ENCODE results near the gene SORCS2. TPM values are rescaled to one million over a fixed set of nuclear protein-coding genes. Genes with fewer than 3 reads are reported as not detected.

The SORCS2 gene
- total and polyA plus RNA-seq, 2 of the 13 experiments (the other 11 are each of a cell fraction or from before 2014, with no cell fraction given) = 0.82 to 1.0 TPM

DNA sequence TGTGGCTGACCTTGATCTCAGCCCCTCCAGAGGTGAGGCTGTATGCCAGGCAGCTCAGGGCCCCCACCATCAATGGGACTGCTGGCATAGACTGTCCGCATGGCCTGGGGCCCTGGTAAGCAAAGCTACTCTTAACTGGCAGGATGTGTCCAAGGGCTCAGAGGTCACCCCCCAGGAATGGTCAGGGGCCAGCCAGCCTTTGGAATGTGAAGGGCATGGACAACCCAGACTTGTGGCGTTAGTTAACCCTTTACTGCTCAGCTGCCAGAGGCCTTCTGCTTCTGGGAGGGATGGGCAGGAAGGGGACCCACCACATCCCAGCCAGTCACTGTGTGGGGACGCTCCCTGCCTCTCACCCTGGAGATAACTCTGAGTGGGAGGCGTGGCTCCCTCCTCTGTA lies 322.5 kb downstream of the SORCS2 start (continued):
- TF ChIP-seq SOX5 (CRISPR knock-in tag; IDR thresholded peaks at IDR 0.05; ENCODE audit: borderline replicate concordance) (peak; percentile 24; the same call in 1 of the 2 replicates), CREB1 (IDR thresholded peaks at IDR 0.05) (no peak), CREB1 (CRISPR knock-in tag; IDR thresholded peaks at IDR 0.05) (0 out of 2 replicates have a peak, but pooled peaks have one; percentile 50), KAT7 (CRISPR knock-in tag; IDR thresholded peaks at IDR 0.05; ENCODE audit: borderline replicate concordance) (no peak), SKIL (CRISPR knock-in tag; IDR thresholded peaks at IDR 0.05; ENCODE audit: borderline replicate concordance) (peak; percentile 60; the same call in 1 of the 2 replicates), BORCS8-MEF2B (CRISPR knock-in tag; IDR thresholded peaks at IDR 0.05) (no peak), HNF4A (CRISPR knock-in tag; IDR thresholded peaks at IDR 0.05) (peak; percentile 66), DPF2 (CRISPR knock-in tag; IDR thresholded peaks at IDR 0.05; ENCODE audit: borderline replicate concordance, low read depth) (peak; percentile 67; the same call in 1 of the 2 replicates), ZNF564 (CRISPR knock-in tag; IDR thresholded peaks at IDR 0.05) (no peak)
- TF ChIP-seq, protein P1, sequence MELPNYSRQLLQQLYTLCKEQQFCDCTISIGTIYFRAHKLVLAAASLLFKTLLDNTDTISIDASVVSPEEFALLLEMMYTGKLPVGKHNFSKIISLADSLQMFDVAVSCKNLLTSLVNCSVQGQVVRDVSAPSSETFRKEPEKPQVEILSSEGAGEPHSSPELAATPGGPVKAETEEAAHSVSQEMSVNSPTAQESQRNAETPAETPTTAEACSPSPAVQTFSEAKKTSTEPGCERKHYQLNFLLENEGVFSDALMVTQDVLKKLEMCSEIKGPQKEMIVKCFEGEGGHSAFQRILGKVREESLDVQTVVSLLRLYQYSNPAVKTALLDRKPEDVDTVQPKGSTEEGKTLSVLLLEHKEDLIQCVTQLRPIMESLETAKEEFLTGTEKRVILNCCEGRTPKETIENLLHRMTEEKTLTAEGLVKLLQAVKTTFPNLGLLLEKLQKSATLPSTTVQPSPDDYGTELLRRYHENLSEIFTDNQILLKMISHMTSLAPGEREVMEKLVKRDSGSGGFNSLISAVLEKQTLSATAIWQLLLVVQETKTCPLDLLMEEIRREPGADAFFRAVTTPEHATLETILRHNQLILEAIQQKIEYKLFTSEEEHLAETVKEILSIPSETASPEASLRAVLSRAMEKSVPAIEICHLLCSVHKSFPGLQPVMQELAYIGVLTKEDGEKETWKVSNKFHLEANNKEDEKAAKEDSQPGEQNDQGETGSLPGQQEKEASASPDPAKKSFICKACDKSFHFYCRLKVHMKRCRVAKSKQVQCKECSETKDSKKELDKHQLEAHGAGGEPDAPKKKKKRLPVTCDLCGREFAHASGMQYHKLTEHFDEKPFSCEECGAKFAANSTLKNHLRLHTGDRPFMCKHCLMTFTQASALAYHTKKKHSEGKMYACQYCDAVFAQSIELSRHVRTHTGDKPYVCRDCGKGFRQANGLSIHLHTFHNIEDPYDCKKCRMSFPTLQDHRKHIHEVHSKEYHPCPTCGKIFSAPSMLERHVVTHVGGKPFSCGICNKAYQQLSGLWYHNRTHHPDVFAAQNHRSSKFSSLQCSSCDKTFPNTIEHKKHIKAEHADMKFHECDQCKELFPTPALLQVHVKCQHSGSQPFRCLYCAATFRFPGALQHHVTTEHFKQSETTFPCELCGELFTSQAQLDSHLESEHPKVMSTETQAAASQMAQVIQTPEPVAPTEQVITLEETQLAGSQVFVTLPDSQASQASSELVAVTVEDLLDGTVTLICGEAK (IDR thresholded peaks at IDR 0.05) = no peak
- TF ChIP-seq, protein P1 (CRISPR knock-in tag; IDR thresholded peaks at IDR 0.05) = peak; percentile 21; the same call in 1 of the 2 replicates
- TF ChIP-seq, protein P2, sequence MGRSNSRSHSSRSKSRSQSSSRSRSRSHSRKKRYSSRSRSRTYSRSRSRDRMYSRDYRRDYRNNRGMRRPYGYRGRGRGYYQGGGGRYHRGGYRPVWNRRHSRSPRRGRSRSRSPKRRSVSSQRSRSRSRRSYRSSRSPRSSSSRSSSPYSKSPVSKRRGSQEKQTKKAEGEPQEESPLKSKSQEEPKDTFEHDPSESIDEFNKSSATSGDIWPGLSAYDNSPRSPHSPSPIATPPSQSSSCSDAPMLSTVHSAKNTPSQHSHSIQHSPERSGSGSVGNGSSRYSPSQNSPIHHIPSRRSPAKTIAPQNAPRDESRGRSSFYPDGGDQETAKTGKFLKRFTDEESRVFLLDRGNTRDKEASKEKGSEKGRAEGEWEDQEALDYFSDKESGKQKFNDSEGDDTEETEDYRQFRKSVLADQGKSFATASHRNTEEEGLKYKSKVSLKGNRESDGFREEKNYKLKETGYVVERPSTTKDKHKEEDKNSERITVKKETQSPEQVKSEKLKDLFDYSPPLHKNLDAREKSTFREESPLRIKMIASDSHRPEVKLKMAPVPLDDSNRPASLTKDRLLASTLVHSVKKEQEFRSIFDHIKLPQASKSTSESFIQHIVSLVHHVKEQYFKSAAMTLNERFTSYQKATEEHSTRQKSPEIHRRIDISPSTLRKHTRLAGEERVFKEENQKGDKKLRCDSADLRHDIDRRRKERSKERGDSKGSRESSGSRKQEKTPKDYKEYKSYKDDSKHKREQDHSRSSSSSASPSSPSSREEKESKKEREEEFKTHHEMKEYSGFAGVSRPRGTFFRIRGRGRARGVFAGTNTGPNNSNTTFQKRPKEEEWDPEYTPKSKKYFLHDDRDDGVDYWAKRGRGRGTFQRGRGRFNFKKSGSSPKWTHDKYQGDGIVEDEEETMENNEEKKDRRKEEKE (IDR thresholded peaks at IDR 0.05) = no peak
